ENCODE measurements around the gene IL24. TPM values are rescaled to one million over a fixed set of nuclear protein-coding genes. Genes with fewer than 3 reads are reported as not detected.

Gene IL24
- polyA plus RNA-seq, 1 donor (not counting 4 experiments of a cell fraction or from before 2014, with no cell fraction given) = 2.3 TPM

DNA sequence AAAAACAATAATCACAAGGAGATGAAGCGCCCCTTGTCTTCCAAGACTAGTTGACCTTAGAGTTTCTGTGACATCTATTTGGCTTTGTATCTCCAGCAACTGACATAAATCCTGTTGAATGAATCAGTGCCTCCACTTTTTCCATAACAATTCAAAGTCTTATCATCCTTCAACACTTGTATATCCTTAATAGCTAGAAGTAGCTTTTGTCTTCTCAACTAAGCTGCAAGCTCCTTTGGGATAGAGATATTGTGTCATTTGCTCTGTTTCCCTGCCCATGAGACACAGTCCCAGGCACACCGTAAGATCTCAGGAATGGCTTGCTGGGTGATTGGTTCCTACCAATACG is 43.3 kb downstream of the IL24 start:
- H4K20me1 ChIP-seq (ENCODE audit: control insufficient read depth, extremely low read depth, insufficient read depth, low read length) = no peaks in the 10 kb centered on the region
- dilution Hi-C loops (cut with MboI; ENCODE audit: extremely low pct_ligation_motif_present, low sequenced_read_pairs) = no loop called here
- H3K9ac ChIP-seq (ENCODE audit: control insufficient read depth, extremely low read depth, insufficient read depth, low read length) = no peak overlapping the region
- H3K36me3 ChIP-seq (ENCODE audit: control insufficient read depth in 2 of 2, extremely low read depth in 1 of 2, insufficient read depth in 2 of 2, low read length in 2 of 2) = no peaks in the 10 kb centered on the region
- no peak overlapping the region for H3K27ac ChIP-seq (ENCODE audit: control insufficient read depth, insufficient read depth, low read length)
- H3K27me3 ChIP-seq (ENCODE audit: control insufficient read depth, extremely low read depth, insufficient read depth, low read length) = peaks cover 9% of the 10 kb centered on the region
- no peaks in the 10 kb centered on the region for H3K9me3 ChIP-seq (ENCODE audit: control insufficient read depth, low read depth, low read length)
- H2AFZ ChIP-seq (ENCODE audit: control insufficient read depth, low read length) = no peak overlapping the region
- H3K79me2 ChIP-seq (ENCODE audit: control insufficient read depth, insufficient read depth, low read length) = no peaks in the 10 kb centered on the region
- H3K4me3 ChIP-seq (ENCODE audit: control insufficient read depth in 2 of 3, extremely low read depth in 1 of 3, insufficient read depth in 2 of 3, low read depth in 1 of 3, low read length in 3 of 3) = no peak overlapping the region
- no peak overlapping the region for H3K4me2 ChIP-seq (ENCODE audit: control insufficient read depth, extremely low read depth, insufficient read depth, low read depth, low read length)
- no peak for TF ChIP-seq EZH2 (IDR thresholded peaks at IDR 0.05; ENCODE audit: low read length)
- TF ChIP-seq, protein P1, sequence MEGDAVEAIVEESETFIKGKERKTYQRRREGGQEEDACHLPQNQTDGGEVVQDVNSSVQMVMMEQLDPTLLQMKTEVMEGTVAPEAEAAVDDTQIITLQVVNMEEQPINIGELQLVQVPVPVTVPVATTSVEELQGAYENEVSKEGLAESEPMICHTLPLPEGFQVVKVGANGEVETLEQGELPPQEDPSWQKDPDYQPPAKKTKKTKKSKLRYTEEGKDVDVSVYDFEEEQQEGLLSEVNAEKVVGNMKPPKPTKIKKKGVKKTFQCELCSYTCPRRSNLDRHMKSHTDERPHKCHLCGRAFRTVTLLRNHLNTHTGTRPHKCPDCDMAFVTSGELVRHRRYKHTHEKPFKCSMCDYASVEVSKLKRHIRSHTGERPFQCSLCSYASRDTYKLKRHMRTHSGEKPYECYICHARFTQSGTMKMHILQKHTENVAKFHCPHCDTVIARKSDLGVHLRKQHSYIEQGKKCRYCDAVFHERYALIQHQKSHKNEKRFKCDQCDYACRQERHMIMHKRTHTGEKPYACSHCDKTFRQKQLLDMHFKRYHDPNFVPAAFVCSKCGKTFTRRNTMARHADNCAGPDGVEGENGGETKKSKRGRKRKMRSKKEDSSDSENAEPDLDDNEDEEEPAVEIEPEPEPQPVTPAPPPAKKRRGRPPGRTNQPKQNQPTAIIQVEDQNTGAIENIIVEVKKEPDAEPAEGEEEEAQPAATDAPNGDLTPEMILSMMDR (optimal IDR thresholded peaks at IDR 0.05 in 1 of 3, IDR thresholded peaks at IDR 0.05 in 1 of 3, conservative IDR thresholded peaks at IDR 0.05 in 1 of 3; ENCODE audit: extremely low read depth in 1 of 3, insufficient read depth in 2 of 3, low read length in 3 of 3) = no peak
- FAIRE-seq (no peak), DNase-seq (ENCODE audit: low read depth, low spot score) (no peak)
- no peaks in the 10 kb centered on the region for H3K9me1 ChIP-seq (ENCODE audit: control insufficient read depth, extremely low read depth, insufficient read depth, low read length)
- H3K4me1 ChIP-seq (ENCODE audit: control insufficient read depth, extremely low read depth, insufficient read depth, low read length) = peaks cover 6% of the 10 kb centered on the region

- no peaks in the 10 kb centered on the region for H3K9me3 ChIP-seq (ENCODE audit: control insufficient read depth, low read depth, low read length)
- dilution Hi-C loops (cut with MboI; ENCODE audit: extremely low pct_ligation_motif_present, low sequenced_read_pairs) = no loop called here
- H3K4me1 ChIP-seq (ENCODE audit: control insufficient read depth, extremely low read depth, insufficient read depth, low read length) = peaks cover 6% of the 10 kb centered on the region
- H3K36me3 ChIP-seq (ENCODE audit: control insufficient read depth in 2 of 2, extremely low read depth in 1 of 2, insufficient read depth in 2 of 2, low read length in 2 of 2) = no peaks in the 10 kb centered on the region
- no peaks in the 10 kb centered on the region for H4K20me1 ChIP-seq (ENCODE audit: control insufficient read depth, extremely low read depth, insufficient read depth, low read length)
- H3K79me2 ChIP-seq (ENCODE audit: control insufficient read depth, insufficient read depth, low read length) = no peaks in the 10 kb centered on the region
- DNase-seq (ENCODE audit: low read depth, low spot score) = no peak
- TF ChIP-seq, protein P1 (optimal IDR thresholded peaks at IDR 0.05 in 1 of 3, IDR thresholded peaks at IDR 0.05 in 1 of 3, conservative IDR thresholded peaks at IDR 0.05 in 1 of 3; ENCODE audit: extremely low read depth in 1 of 3, insufficient read depth in 2 of 3, low read length in 3 of 3) = no peak
- TF ChIP-seq EZH2 (IDR thresholded peaks at IDR 0.05; ENCODE audit: low read length) = no peak
- no peak overlapping the region for H3K27ac ChIP-seq (ENCODE audit: control insufficient read depth, insufficient read depth, low read length)
- H3K4me2 ChIP-seq (ENCODE audit: control insufficient read depth, extremely low read depth, insufficient read depth, low read depth, low read length) = no peak overlapping the region
- no peak overlapping the region for H2AFZ ChIP-seq (ENCODE audit: control insufficient read depth, low read length)
- no peak for FAIRE-seq
- H3K9me1 ChIP-seq (ENCODE audit: control insufficient read depth, extremely low read depth, insufficient read depth, low read length) = no peaks in the 10 kb centered on the region
- no peak overlapping the region for H3K9ac ChIP-seq (ENCODE audit: control insufficient read depth, extremely low read depth, insufficient read depth, low read length)
- H3K27me3 ChIP-seq (ENCODE audit: control insufficient read depth, extremely low read depth, insufficient read depth, low read length) = peaks cover 10% of the 10 kb centered on the region
- no peak overlapping the region for H3K4me3 ChIP-seq (ENCODE audit: control insufficient read depth in 2 of 3, extremely low read depth in 1 of 3, insufficient read depth in 2 of 3, low read depth in 1 of 3, low read length in 3 of 3)
These were observed 44.6 kb downstream of the IL24 start for GRCh38 chr1:206941766-206942418.
